ENCODE results near the gene TRIM52. TPM values are rescaled to one million over a fixed set of nuclear protein-coding genes. Genes with fewer than 3 reads are reported as not detected.
"Not testable (repeated sequence)": the region's sequence is repeated elsewhere in the genome, so short reads cannot be mapped to it uniquely, and the experiment has no call there.

Gene TRIM52
- total RNA-seq, 1 donor from 2014 or later = 3.3 TPM

DNA sequence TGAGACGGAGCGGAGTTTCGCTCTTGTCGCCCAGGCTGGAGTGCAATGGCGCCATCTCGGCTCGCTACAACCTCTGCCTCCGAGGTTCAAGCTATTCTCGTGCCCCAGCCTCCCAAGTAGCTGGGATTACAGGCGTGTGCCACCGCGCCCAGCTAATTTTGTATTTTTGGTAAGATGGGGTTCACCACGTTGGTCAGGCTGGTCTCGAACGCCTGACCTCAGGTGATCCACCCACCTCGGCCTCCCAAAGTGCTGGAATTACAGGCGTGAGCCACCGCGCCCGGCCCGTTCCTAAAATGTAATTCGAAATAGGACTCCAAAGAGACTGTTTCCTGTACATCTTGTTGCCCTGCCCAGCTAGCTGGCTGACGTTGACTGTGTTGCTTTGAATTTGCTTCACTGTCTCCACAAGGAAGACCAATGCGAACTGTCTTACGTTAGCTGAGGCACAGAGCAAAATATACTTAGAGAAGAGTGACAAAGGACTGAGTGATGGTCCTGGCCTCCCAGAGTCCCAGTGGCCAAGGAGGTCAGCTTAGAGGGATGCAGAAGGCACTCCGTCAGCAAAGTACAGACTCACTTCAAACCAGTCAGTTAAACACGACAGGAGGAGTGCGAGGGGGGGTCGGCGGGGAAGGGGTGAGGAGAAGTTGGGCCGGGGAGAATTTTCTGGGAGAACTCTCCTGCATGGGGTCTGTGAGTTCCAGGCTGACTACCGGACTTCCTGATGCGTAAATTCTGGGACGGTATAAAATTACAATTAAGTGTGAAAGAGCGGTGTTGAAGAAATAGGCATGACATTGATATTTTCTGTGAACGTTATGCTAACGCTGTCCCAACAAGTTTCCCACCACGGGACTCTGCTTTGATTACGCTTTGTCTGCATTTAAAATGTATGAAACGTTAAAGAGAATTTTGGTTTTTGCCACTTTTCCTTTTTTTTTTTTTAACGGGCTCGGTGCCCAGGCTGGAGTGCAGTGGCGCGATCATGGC, 44.6 kb downstream of the TRIM52 start:
- DNase-seq (ENCODE audit: low read depth in 2 of 2) = no peak

DNA sequence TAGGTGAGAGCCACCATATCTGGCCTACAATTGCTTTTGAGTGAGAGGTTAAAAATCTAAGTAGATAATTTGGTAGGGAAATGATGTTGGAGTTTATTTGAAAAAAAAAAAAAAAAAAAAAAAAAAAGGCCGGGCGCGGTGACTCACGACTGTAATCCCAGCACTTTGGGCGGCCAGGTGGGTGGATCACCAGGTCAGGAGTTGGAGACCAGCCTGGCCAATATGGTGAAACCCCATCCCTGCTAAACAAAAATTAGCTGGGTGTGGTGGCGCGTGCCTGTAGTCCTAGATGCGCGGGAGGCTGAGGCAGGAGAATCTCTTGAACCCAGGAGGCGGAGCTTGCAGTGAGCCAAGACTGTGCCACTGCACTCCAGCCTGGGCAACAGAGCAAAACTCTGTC, 46.7 kb downstream of the TRIM52 start:
- DNase-seq (ENCODE audit: low read depth in 2 of 2) = not testable (repeated sequence)

DNA sequence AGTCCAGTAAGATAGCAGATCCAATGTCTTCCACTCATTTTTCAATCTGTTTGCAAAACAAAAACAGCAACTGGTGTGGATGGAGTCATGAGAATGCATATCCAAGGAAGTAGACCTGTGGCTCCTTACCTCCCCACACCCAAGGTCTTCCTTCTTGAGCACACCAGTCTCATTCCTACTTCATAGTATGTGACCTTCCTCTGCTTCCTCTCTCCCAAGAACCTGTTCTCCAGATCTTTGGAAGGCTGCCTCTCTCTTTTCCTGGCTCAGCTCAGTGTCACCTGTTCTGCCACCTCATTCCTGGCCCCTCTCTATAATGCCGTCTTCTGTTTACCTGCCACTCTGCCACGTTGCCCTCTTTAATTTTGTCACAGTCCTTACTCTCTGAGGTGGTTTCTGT, 48.0 kb downstream of the TRIM52 start:
- no peak for DNase-seq (ENCODE audit: low read depth in 2 of 2)

DNA sequence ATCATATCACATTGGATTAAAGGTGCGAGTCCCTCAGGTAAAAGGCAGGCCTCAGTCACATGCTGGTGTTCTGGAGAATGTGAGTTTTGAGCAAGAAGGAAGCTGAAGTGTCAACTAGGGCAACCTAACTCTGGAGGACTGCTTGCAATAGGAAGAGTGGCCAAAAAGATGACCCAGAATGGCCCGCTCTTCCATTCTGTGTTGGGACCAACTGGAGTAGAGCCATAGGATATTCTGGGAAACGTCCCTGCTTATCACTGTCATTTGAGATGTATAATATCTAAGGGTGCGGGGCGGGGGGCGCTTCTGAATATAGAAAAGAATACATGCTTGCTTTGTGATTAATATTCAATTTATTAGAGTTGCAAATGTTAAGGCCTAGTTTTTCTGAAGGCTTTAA, 48.9 kb downstream of the TRIM52 start:
- DNase-seq (ENCODE audit: low read depth in 2 of 2) = no peak

DNA sequence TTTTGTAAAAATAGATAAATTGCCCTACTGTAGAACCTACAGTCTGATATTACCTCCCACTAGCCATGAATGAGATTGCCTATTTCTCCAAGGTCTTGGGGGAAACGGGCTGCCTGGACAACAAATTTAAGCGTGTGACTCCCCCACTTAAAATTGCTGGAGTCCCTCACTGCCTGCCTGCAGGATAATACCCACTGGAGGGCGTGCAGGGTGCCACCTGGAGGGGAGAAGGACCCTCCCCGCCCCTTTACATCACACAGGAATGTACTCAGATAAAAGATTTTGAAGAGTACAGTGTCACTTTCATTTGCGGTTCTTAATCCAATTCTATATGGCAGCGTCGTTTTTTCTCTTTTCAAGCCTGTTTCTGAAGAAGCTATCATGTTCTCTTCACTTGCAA, 49.7 kb downstream of the TRIM52 start:
- no peak for DNase-seq (ENCODE audit: low read depth in 2 of 2)

DNA sequence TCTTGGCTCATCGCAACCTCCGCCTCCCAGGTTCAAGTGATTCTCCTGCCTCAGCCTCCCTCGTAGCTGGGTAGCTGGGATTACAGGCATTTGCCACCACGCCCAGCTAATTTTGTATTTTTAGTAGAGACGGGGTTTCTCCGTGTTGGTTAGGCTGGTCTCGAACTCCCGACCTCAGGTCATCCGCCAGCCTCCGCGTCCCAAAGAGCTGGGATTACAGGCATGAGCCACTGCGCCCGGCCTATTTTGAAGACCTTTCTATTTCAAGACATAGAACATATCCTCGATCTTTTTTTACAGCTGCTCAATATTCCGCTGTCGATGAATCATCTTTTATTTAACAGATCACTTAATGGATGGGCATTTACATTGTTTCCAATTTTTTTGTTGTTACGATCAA, 50.2 kb downstream of the TRIM52 start:
- not testable (repeated sequence) for DNase-seq (ENCODE audit: low read depth in 2 of 2)

DNA sequence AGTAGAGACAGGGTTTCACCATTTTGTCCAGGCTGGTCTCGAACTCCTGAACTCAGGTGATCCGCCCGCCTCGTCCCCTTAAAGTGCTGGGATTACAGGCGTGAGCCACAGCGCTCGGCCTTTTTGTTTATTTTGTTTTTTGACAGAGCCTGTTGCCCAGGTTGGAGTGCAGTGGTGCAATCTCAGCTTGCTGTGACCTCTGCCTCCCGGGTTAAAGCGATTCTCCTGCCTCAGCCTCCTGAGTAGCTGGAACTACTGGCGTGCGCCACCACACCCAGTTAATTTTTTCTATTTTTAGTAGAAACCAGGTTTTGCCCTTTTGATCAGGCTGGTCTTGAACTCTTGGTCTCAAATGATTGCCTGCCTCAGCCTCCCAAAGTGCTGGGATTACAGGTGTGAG, 50.8 kb downstream of the TRIM52 start:
- DNase-seq (ENCODE audit: low read depth in 2 of 2) = not testable (repeated sequence)

DNA sequence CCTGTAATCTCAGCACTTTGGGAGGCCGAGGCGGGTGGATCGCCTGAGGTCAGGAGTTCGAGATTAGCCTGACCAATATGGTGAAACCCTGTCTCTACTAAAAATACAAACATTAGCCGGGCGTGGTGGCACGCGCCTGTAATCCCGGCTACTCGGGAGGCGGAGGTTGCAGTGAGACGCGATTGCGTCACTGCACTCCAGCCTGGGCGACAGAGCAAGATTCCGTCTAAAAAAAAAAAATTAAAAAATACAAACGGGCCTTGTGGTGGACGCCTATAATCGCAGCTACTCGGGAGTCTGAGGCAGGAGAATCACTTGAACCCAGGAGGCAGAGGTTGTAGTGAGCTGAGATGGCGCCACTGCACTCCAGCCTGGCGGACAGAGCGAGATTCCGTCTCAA, 51.9 kb downstream of the TRIM52 start:
- DNase-seq (ENCODE audit: low read depth in 2 of 2) = not testable (repeated sequence)

DNA sequence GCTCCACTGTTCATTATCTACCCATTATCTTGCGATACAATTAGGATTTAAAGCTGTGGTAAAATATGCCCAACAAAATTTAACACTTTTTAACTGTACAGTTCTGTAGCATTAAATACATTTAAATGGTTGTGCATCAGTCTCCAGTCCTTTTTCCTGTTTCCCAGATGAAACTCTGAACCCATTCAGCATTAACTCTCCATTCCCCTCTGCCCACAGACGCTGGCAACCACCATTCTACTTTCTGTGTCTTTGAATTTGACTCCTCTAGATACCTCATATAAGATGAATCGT, 53.0 kb downstream of the TRIM52 start:
- DNase-seq (ENCODE audit: low read depth in 2 of 2) = no peak

DNA sequence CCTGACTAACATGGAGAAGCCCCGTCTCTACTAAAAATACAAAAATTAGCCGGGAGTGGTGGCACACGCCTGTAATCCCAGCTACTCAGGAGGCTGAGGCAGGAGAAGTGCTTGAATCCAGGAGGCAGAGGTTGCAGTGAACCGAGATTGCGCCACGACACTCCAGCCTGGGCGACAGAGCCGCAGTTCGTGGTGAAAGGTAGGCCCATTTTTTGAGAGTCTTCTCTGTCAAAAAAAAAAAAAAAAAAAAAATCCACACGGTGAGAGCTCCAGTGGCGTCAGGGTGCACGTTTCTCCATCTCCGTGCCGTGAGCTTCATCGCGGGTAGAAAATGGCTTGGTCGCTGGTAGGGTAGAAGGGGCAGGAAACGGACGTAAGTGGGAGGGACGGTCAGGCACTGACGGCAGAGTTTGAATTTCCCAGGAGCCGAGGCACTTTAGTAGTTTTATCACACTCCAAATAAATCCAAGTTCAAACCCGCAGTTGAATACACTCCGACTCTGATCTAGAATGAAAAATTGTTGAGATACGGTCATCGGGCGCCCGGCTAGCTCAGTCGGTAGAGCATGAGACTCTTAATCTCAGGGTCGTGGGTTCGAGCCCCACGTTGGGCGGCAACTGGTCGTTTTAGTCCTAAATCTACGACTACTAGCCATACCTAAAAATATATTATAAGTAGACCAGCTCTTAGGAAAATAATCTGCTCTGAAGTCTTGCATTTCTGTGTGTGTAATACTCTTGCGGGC, 53.6 kb downstream of the TRIM52 start:
- peak; percentile 86 to 91 for DNase-seq (ENCODE audit: low read depth in 2 of 2)

DNA sequence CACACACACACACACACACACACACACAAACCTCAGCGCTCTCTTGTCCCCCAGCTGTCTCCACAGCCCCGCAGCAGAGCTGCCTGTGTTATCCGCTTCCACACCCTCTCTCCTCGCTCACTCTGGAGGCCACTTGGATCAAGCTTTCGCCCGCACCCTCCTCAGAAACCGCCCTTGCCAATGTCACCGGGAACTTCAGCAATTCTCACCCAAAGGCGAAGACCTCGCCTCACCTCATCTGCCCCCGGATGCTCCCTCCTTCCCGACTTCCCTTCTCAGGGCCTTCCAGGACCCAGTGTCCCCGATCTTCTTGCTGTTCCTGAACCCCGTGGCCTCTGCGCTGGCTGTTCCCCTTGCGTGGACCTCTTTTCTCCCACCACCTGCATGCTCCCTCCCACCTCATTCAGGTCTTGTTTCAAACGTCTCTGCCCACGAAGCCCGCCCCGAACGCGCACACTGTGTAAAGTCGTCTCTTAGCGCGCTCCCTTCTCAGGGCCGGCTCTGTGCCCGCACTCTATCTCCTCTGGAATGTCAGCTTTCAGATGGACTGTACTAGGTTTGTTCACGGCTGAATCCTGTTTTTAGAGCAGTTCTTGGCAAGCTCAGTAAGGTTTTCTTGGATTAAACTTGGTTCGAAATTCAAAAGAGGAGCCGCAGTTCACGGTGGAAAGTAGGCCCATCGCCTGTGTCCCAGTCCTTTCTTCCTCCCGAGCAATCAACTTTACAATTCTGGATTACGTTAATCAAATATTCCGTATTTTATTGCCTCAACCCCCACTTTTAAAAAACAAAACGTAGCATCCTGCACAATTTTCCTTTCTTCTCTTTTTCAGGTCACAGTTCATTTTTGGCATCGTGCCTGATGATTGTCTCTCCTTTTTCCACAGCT, 54.9 kb downstream of the TRIM52 start:
- peak in 1 of 2 donors; percentile 16 for DNase-seq (ENCODE audit: low read depth in 2 of 2)

Other genes starting within 250 kb of the TRIM52 start
- gene BTNL9, start 220.9 kb downstream of the TRIM52 start, total RNA-seq = under 0.01 and 0.13 TPM in 2 replicates
- under 0.01 TPM in 1 of 2 replicates, not detected in the other for gene OR2V1, start 130.0 kb downstream of the TRIM52 start, total RNA-seq
- gene OR2V2, start 113.6 kb downstream of the TRIM52 start, total RNA-seq = not detected in 2 replicates
- 2.1 and 7.6 TPM in 2 replicates for gene TRIM7, start 55.9 kb downstream of the TRIM52 start, total RNA-seq
- 8.2 and 9.1 TPM in 2 replicates for gene TRIM41, start 37.9 kb downstream of the TRIM52 start, total RNA-seq
- gene RACK1, start 17.2 kb downstream of the TRIM52 start, total RNA-seq = 4,943 and 6,849 TPM in 2 replicates
- gene OR4F3, start 106.1 kb upstream of the TRIM52 start, total RNA-seq = not detected in 2 replicates

All from dermis microvascular lymphatic vessel endothelial cell (primary cell).